ENCODE results near the gene SKIC8.

SKIC8 gene

GRCh38 chr15:78299101-78299930, at the start of gene SKIC8:
TSS of gene SKIC8 (minus strand) at chr15:78299609. CDS start at chr15:78295686, 3,923 bp downstream.
- DNase-seq (ENCODE audit: low spot score), result peak; percentile 98

GRCh38 chr15:78347586-78348543, 48.5 kb upstream of the SKIC8 start:
- no peak for DNase-seq (ENCODE audit: low spot score)

GRCh38 chr15:78345396-78346125, 46.2 kb upstream of the SKIC8 start:
- DNase-seq (ENCODE audit: low spot score), result no peak

GRCh38 chr15:78343276-78344060, 44.1 kb upstream of the SKIC8 start:
- DNase-seq (ENCODE audit: low spot score), result no peak

GRCh38 chr15:78342021-78342420, 42.6 kb upstream of the SKIC8 start:
- DNase-seq (ENCODE audit: low spot score), result no peak

GRCh38 chr15:78341057-78341987, 41.9 kb upstream of the SKIC8 start:
- DNase-seq (ENCODE audit: low spot score), result no peak

- no peak for DNase-seq (ENCODE audit: low spot score)
These were observed 41.0 kb upstream of the SKIC8 start, which contains the start of gene CRABP1 for GRCh38 chr15:78340231-78341056. TSS of gene CRABP1 (plus strand) at chr15:78340353. CDS start at chr15:78340429, 76 bp downstream.

GRCh38 chr15:78339559-78339958, 40.1 kb upstream of the SKIC8 start:
- no peak for DNase-seq (ENCODE audit: low spot score)

- DNase-seq (ENCODE audit: low spot score), result no peak
These were observed 39.4 kb upstream of the SKIC8 start for GRCh38 chr15:78338781-78339180.

- no peak for DNase-seq (ENCODE audit: low spot score)
These were observed 36.6 kb upstream of the SKIC8 start for GRCh38 chr15:78335985-78336384.

- DNase-seq (ENCODE audit: low spot score), result no peak
These were observed 35.4 kb upstream of the SKIC8 start for GRCh38 chr15:78334845-78335244.

GRCh38 chr15:78329625-78330024, 30.2 kb upstream of the SKIC8 start:
- no peak for DNase-seq (ENCODE audit: low spot score)

- no peak for DNase-seq (ENCODE audit: low spot score)
These were observed 28.1 kb upstream of the SKIC8 start for GRCh38 chr15:78327466-78327865.

- DNase-seq (ENCODE audit: low spot score), result no peak
These were observed 25.9 kb upstream of the SKIC8 start for GRCh38 chr15:78325092-78325843.

- DNase-seq (ENCODE audit: low spot score), result no peak
These were observed 24.7 kb upstream of the SKIC8 start for GRCh38 chr15:78324144-78324543.

- DNase-seq (ENCODE audit: low spot score), result no peak
These were observed 24.3 kb upstream of the SKIC8 start for GRCh38 chr15:78323693-78324092.

- no peak for DNase-seq (ENCODE audit: low spot score)
These were observed 23.5 kb upstream of the SKIC8 start for GRCh38 chr15:78322724-78323521.

GRCh38 chr15:78322243-78322642, 22.8 kb upstream of the SKIC8 start:
- DNase-seq (ENCODE audit: low spot score), result no peak

All from GM03348 (cell line).